ENCODE measurements around the gene UACA.

- no peak for TF ChIP-seq EP300 (IDR thresholded peaks at IDR 0.05; ENCODE audit: borderline replicate concordance in 1 of 2, low read depth in 2 of 2, low read length in 2 of 2)
- TF ChIP-seq, protein P1, sequence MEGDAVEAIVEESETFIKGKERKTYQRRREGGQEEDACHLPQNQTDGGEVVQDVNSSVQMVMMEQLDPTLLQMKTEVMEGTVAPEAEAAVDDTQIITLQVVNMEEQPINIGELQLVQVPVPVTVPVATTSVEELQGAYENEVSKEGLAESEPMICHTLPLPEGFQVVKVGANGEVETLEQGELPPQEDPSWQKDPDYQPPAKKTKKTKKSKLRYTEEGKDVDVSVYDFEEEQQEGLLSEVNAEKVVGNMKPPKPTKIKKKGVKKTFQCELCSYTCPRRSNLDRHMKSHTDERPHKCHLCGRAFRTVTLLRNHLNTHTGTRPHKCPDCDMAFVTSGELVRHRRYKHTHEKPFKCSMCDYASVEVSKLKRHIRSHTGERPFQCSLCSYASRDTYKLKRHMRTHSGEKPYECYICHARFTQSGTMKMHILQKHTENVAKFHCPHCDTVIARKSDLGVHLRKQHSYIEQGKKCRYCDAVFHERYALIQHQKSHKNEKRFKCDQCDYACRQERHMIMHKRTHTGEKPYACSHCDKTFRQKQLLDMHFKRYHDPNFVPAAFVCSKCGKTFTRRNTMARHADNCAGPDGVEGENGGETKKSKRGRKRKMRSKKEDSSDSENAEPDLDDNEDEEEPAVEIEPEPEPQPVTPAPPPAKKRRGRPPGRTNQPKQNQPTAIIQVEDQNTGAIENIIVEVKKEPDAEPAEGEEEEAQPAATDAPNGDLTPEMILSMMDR (IDR thresholded peaks at IDR 0.05; ENCODE audit: control extremely low read depth in 1 of 3, insufficient read depth in 1 of 3, low read depth in 1 of 3, low read length in 3 of 3): no peak
- no peak for TF ChIP-seq POLR2A (IDR thresholded peaks at IDR 0.05; ENCODE audit: control extremely low read depth in 1 of 2, low read depth in 2 of 2, low read length in 2 of 2)
- TF ChIP-seq RFX5 (IDR thresholded peaks at IDR 0.05; ENCODE audit: borderline replicate concordance, low read depth, low read length): no peak
- TF ChIP-seq PHF8 (conservative IDR thresholded peaks at IDR 0.05; ENCODE audit: low read depth, low read length): no peak
- TF ChIP-seq KDM1A (IDR thresholded peaks at IDR 0.05; ENCODE audit: borderline replicate concordance, low read length): no peak
- TF ChIP-seq JUND (IDR thresholded peaks at IDR 0.05; ENCODE audit: low read length): no peak
- TF ChIP-seq POLR2AphosphoS5 (IDR thresholded peaks at IDR 0.05; ENCODE audit: low read depth, low read length): no peak
- TF ChIP-seq EZH2 (IDR thresholded peaks at IDR 0.05; ENCODE audit: low read depth, low read length, severe bottlenecking): no peak
- no peak for TF ChIP-seq YY1 (IDR thresholded peaks at IDR 0.05; ENCODE audit: low read depth, low read length)
Observed at GRCh38 chr15:70789213-70789612, 25.9 kb upstream of the UACA start.
